Activated CD4-positive, alpha-beta T cell treated with anti-CD3 and anti-CD28 coated beads for 36 hours (primary cell): ENCODE results near the gene SUSD6. TPM values are rescaled to one million over a fixed set of nuclear protein-coding genes. Genes with fewer than 3 reads are reported as not detected.

Source experiments
- ATAC-seq: fragments of 200-7000 bp; cut with Tn5 transposase; one replicate; pipeline ENCODE4 v1.10.0; 2021; ENCODE audit warnings: mild to moderate bottlenecking, moderate library complexity
- CTCF ChIA-PET: fragments of 350-600 bp; sonication (Branson Sonifier 250); formaldehyde crosslinking; loops from one replicate; lab custom pipeline; 2021; ENCODE audit warnings: antibody characterized with exemption; lab: Charles Lee
- POLR2A ChIA-PET: fragments of 350-600 bp; sonication (Branson Sonifier 250); formaldehyde crosslinking; loops from one replicate; lab custom pipeline; 2021; ENCODE audit warnings: antibody characterized with exemption, inconsistent platforms; lab: Charles Lee
- DNase-seq: peaks from one replicate; pipeline ENCODE4 v3.0.0-alpha.2; 2020
- H3K27ac Mint-ChIP-seq: one replicate; pipeline ENCODE4 v1.8.0; 2021; ENCODE audit warnings: mixed read lengths
- H3K27me3 Mint-ChIP-seq: one replicate; pipeline ENCODE4 v1.8.0; 2021; ENCODE audit warnings: mixed read lengths
- H3K36me3 Mint-ChIP-seq: one replicate; pipeline ENCODE4 v1.8.0; 2021; ENCODE audit warnings: low read depth, mixed read lengths
- H3K4me1 Mint-ChIP-seq: one replicate; pipeline ENCODE4 v1.8.0; 2021; ENCODE audit warnings: mixed read lengths
- H3K4me3 Mint-ChIP-seq: one replicate; pipeline ENCODE4 v1.8.0; 2021; ENCODE audit warnings: mild to moderate bottlenecking, moderate library complexity, mixed read lengths
- H3K9me3 Mint-ChIP-seq: one replicate; pipeline ENCODE4 v1.8.0; 2021; ENCODE audit warnings: low read depth, mixed read lengths
- intact Hi-C, 2 experiments: fragments of 100-400 bp; cut with DNase I in 1 of 2; cut with micrococcal nuclease in 1 of 2; formaldehyde crosslinking; loops; one replicate each; pipeline versions ENCODE4 v1.14.2 to v1.15.1; 2022 to 2024; cut with DNase I, micrococcal nuclease
- total RNA-seq, 2 experiments: library from RNA; stranded (reverse); gene quantifications; one replicate each; pipeline ENCODE4 v1.2.3, GENCODE V29; 2021

Gene SUSD6
- total RNA-seq, 2 experiments from 2014 or later: 57.9 to 59.3 TPM

DNA sequence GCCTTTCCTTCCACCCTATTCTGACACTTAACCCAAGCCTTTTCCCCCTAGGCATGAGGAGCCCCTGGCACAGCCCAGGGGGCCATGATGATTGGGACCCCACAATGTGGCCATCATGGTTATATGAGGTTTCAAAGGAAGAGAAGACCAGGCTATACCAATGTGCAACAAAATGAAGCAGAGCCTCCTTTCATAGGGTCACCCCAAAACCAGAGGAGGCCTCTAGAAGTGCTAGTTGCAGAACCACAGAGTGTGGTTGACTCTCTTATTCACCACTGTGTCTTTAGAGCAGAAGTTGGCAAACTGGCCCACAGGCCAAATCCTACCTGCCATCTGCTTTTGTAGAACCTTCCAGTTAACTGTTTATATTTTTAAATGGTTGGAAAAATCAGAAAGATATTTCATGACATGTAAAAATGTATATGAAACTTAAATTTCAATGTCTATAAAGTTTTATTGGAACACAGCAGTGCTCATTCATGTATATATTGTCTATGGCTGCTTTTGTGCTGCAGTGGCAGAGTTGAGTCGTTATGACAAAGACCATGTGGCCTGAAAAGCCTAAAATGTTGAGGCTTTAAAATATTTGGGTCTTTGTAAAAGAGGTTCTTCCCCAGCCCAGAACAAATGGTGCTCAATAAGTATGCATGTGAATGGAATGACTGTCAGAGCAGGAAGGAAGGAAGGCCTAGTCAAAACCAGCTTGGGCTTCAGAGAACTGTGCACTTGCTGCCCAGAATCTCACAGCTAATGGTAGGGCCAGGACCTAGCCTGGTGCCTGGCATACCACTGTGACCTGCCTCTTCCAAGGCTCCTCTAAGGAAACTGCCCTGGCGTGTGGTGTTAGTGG is 49.2 kb downstream of the SUSD6 start:
- intact Hi-C loops: loop anchor here (1.0 to 2.0 kb wide), 2 partner anchors 16 to 18 kb away; no protein-coding TSS in a partner anchor
- Mint-ChIP-seq H3K27me3 (no peaks in the 10 kb centered on the region), H3K36me3 (peaks cover 75% of the 10 kb centered on the region), H3K27ac (peak overlapping the region; percentile 82), H3K9me3 (no peaks in the 10 kb centered on the region), H3K4me1 (peaks cover 96% of the 10 kb centered on the region), H3K4me3 (no peak overlapping the region)
- ATAC-seq: peak; percentile 79
- POLR2A ChIA-PET: no interaction called here
- peak; percentile 46 for DNase-seq
- CTCF ChIA-PET: interaction anchor here (1.0 to 1.1 kb wide), 3 partner anchors 12 to 25 kb away, joined by 3 to 4 read pairs (median 4); no protein-coding TSS in a partner anchor

- CTCF ChIA-PET: interaction anchor here (1.0 to 1.1 kb wide), 3 partner anchors 13 to 24 kb away, joined by 3 to 4 read pairs (median 4); no protein-coding TSS in a partner anchor
- H3K9me3 Mint-ChIP-seq: no peaks in the 10 kb centered on the region
- H3K27me3 Mint-ChIP-seq: no peaks in the 10 kb centered on the region
- peak overlapping the region; percentile 73 for H3K27ac Mint-ChIP-seq
- peaks cover 96% of the 10 kb centered on the region for H3K4me1 Mint-ChIP-seq
- intact Hi-C loops: loop anchor here in 1 of 2 experiments (2.0 kb wide), 1 partner anchor 18 kb away; no protein-coding TSS in a partner anchor
- no peak overlapping the region for H3K4me3 Mint-ChIP-seq
- POLR2A ChIA-PET: no interaction called here
- ATAC-seq: no peak
- DNase-seq: no peak
- H3K36me3 Mint-ChIP-seq: peaks cover 79% of the 10 kb centered on the region
These were observed 49.8 kb downstream of the SUSD6 start for GRCh38 chr14:69661194-69661537.

DNA sequence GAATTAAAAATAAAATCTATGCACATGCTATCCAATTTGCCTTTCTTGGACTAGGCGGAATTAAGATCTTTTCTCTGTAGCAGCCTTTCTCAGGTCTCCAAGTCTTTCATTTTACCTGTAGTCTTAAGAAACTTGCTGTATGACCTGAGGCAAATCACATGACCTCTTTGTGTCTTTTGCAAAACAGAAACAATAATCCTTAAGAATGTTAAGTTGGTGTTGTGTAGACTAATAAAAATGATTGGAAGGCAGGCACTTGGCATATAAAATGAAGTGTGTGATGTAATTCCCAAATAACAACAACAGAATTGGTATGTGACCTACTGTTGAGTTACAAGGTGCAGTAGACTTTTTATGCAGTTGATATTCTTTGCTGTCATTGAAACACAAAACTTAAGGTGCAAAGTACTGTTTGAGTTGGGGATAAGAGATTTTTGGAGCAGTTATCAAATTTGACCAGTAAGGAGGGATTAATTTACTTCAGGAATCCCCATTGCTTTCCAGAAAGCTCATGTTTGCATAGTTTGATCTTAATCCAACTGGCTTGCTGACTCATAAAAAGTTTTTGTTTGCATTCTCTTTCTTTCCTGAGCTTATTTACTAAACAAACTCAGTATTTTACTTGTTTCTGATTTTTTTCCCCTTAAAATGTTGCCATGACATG is 51.4 kb downstream of the SUSD6 start:
- DNase-seq: no peak
- H3K9me3 Mint-ChIP-seq: peaks cover 2% of the 10 kb centered on the region
- H3K4me3 Mint-ChIP-seq: no peak overlapping the region
- intact Hi-C loops: no loop called here
- H3K4me1 Mint-ChIP-seq: peaks cover 94% of the 10 kb centered on the region
- H3K27ac Mint-ChIP-seq: peak overlapping the region; percentile 52
- ChIA-PET CTCF (interaction anchor here (1.0 kb wide), 1 partner anchor 10 kb away, joined by 3 read pairs; no protein-coding TSS in a partner anchor), POLR2A (no interaction called here)
- peaks cover 79% of the 10 kb centered on the region for H3K36me3 Mint-ChIP-seq
- H3K27me3 Mint-ChIP-seq: no peaks in the 10 kb centered on the region
- no peak for ATAC-seq

GRCh38 chr14:69663300-69663643 is 51.9 kb downstream of the SUSD6 start:
- peaks cover 80% of the 10 kb centered on the region for H3K36me3 Mint-ChIP-seq

DNA sequence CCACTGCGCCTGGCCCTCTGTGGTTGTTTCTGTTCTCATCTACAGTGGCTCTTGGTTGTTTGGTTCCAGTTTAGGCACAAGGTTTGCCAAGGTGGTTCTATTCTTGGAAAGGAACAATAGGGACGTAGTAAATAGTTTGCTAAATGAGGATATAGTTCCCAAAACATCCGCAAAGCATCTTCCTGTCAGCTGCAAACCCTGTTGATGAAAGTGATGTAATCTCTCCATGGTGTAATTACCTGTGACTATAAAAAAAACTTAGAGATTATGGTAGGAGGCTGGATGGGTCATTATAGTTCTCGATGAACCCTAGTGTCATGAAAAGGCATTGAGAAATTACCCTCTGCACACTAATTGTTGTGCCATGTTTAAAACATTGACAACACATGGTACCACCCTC is 52.9 kb downstream of the SUSD6 start:
- ChIA-PET POLR2A (no interaction called here), CTCF (no interaction called here)
- DNase-seq (no peak), ATAC-seq (no peak)
- Mint-ChIP-seq H3K27ac (peak overlapping the region; percentile 51), H3K4me1 (peaks cover 94% of the 10 kb centered on the region), H3K27me3 (no peaks in the 10 kb centered on the region), H3K36me3 (peaks cover 76% of the 10 kb centered on the region), H3K9me3 (peaks cover 3% of the 10 kb centered on the region), H3K4me3 (no peak overlapping the region)
- intact Hi-C loops: no loop called here

More at GRCh38 chr14:69663300-69663643, 51.9 kb downstream of the SUSD6 start:
- peaks cover 3% of the 10 kb centered on the region for H3K9me3 Mint-ChIP-seq
- POLR2A ChIA-PET: no interaction called here
- peaks cover 94% of the 10 kb centered on the region for H3K4me1 Mint-ChIP-seq
- no peak overlapping the region for H3K4me3 Mint-ChIP-seq
- ATAC-seq: no peak
- peak overlapping the region; percentile 52 for H3K27ac Mint-ChIP-seq
- intact Hi-C loops: no loop called here
- H3K27me3 Mint-ChIP-seq: no peaks in the 10 kb centered on the region
- no peak for DNase-seq
- CTCF ChIA-PET: interaction anchor here (1.0 kb wide), 1 partner anchor 9 kb away, joined by 3 read pairs; no protein-coding TSS in a partner anchor

DNA sequence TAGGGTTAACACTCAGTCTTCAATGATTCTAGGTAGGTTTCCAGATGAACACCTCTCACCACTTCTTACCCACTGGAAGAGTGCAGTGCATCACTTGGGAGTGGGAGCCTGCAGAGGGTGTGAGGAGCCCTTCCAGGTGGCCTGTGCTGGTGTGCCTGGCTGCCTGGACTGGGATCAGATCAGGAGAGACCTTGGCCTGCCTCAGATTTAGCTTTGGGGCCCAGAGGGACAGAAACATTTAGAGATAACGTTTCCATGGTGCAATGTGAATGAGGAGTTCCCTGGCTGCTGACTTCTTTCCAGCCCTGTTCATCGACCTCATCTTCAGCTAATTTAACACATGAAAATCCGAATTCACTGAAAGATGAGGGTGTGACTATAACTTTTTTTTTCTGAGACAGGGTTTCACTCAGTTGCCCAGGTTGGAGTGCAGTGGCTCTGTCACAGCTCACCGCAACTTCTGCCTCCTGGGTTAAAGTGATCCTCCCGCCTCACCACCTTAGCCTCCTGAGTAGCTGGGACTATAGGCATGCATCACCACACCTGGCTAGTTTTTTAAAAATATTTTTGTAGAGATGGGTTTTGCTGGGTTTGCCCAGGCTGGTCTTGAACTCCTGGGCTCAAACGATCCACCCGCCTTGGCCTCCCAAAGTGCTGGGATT is 53.6 kb downstream of the SUSD6 start:
- ChIA-PET CTCF (interaction anchor here (0.6 kb wide), 1 partner anchor 74 kb away, joined by 3 read pairs; no protein-coding TSS in a partner anchor), POLR2A (interaction anchor here (0.8 kb wide), 1 partner anchor 17 kb away, joined by 3 read pairs; no protein-coding TSS in a partner anchor)
- DNase-seq: no peak
- peaks cover 96% of the 10 kb centered on the region for H3K4me1 Mint-ChIP-seq
- peak overlapping the region; percentile 63 for H3K27ac Mint-ChIP-seq
- H3K36me3 Mint-ChIP-seq: peaks cover 76% of the 10 kb centered on the region
- intact Hi-C loops: no loop called here
- peaks cover 3% of the 10 kb centered on the region for H3K9me3 Mint-ChIP-seq
- no peak for ATAC-seq
- H3K27me3 Mint-ChIP-seq: no peaks in the 10 kb centered on the region
- H3K4me3 Mint-ChIP-seq: no peak overlapping the region

- H3K4me3 Mint-ChIP-seq: no peak overlapping the region
- H3K27ac Mint-ChIP-seq: peak overlapping the region; percentile 63
These were observed 54.2 kb downstream of the SUSD6 start for GRCh38 chr14:69665631-69666030.

GRCh38 chr14:69666112-69666511 is 54.7 kb downstream of the SUSD6 start:
- Mint-ChIP-seq H3K27ac (no peak overlapping the region), H3K4me3 (no peak overlapping the region), H3K36me3 (peaks cover 75% of the 10 kb centered on the region), H3K9me3 (peaks cover 3% of the 10 kb centered on the region), H3K27me3 (no peaks in the 10 kb centered on the region), H3K4me1 (peaks cover 96% of the 10 kb centered on the region)
- ChIA-PET CTCF (interaction anchor here (1.0 to 1.2 kb wide), 3 partner anchors 29 to 62 kb away, joined by 3 to 4 read pairs (median 4); no protein-coding TSS in a partner anchor), POLR2A (interaction anchor here (0.6 kb wide), 1 partner anchor 30 kb away, joined by 3 read pairs; no protein-coding TSS in a partner anchor)
- intact Hi-C loops: no loop called here
- ATAC-seq: no peak
- no peak for DNase-seq

More at GRCh38 chr14:69665631-69666030, 54.2 kb downstream of the SUSD6 start:
- H3K4me1 Mint-ChIP-seq: peaks cover 96% of the 10 kb centered on the region
- ATAC-seq (no peak), DNase-seq (no peak)
- H3K36me3 Mint-ChIP-seq: peaks cover 75% of the 10 kb centered on the region
- H3K9me3 Mint-ChIP-seq: peaks cover 3% of the 10 kb centered on the region
- intact Hi-C loops: no loop called here
- ChIA-PET POLR2A (interaction anchor here (0.8 kb wide), 1 partner anchor 17 kb away, joined by 3 read pairs; no protein-coding TSS in a partner anchor), CTCF (interaction anchor here (1.0 to 1.2 kb wide), 3 partner anchors 29 to 61 kb away, joined by 3 to 4 read pairs (median 4); no protein-coding TSS in a partner anchor)
- H3K27me3 Mint-ChIP-seq: no peaks in the 10 kb centered on the region

DNA sequence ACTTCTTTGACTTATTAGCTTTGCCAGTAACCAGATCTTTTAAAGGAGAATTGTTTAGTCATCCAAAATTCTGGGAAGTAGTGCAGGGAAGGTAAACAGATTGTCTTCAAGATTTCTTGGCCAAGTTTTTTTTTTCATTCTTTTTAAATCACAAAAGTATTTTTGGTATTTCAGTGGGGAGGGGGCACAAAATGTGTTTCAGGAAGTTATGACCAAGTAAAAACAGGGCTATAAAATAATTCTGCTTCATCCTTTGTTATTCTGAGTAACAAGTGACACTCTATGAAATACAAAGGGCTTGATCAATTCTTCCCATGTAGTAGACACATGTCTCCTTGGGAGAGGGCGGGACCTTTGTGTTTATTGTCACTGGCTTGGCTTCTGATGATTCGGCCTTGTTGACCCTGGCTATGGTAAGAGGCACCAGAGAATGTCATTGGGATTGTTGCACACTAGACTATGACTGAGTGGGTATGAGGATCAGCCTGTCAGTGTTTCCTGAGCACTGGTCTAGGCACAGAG is 55.4 kb downstream of the SUSD6 start:
- peak overlapping the region; percentile 59 for H3K4me3 Mint-ChIP-seq
- peaks cover 96% of the 10 kb centered on the region for H3K4me1 Mint-ChIP-seq
- peaks cover 74% of the 10 kb centered on the region for H3K36me3 Mint-ChIP-seq
- no peaks in the 10 kb centered on the region for H3K27me3 Mint-ChIP-seq
- intact Hi-C loops: loop anchor here in 1 of 2 experiments (1.0 kb wide), 1 partner anchor 9 kb away; no protein-coding TSS in a partner anchor
- ChIA-PET POLR2A (interaction anchor here (0.6 kb wide), 1 partner anchor 31 kb away, joined by 3 read pairs; no protein-coding TSS in a partner anchor), CTCF (interaction anchor here (0.9 to 1.4 kb wide), 5 partner anchors 18 to 62 kb away, joined by 3 to 4 read pairs (median 3); no protein-coding TSS in a partner anchor)
- H3K27ac Mint-ChIP-seq: peak overlapping the region; percentile 96
- H3K9me3 Mint-ChIP-seq: peaks cover 3% of the 10 kb centered on the region
- ATAC-seq (peak; percentile 27), DNase-seq (no peak)

GRCh38 chr14:69667938-69668335 is 56.5 kb downstream of the SUSD6 start:
- CTCF ChIA-PET: interaction anchor here (0.7 to 1.4 kb wide), 6 partner anchors 17 to 83 kb away, joined by 3 to 5 read pairs (median 4); no protein-coding TSS in a partner anchor
- Mint-ChIP-seq H3K4me1 (peaks cover 96% of the 10 kb centered on the region), H3K27ac (peak overlapping the region; percentile 96), H3K36me3 (peaks cover 69% of the 10 kb centered on the region), H3K9me3 (peaks cover 3% of the 10 kb centered on the region), H3K4me3 (peak overlapping the region; percentile 59), H3K27me3 (no peaks in the 10 kb centered on the region)
- POLR2A ChIA-PET: no interaction called here
- ATAC-seq (peak; percentile 25), DNase-seq (no peak)
- intact Hi-C loops: loop anchor here in 1 of 2 experiments (1.0 kb wide), 1 partner anchor 7 kb away; no protein-coding TSS in a partner anchor
